ENCODE measurements around the gene CDKAL1. TPM values are rescaled to one million over a fixed set of nuclear protein-coding genes. Genes with fewer than 3 reads are reported as not detected.

The CDKAL1 gene
- total and polyA plus RNA-seq, 9 of the 15 experiments (the other 6 are each of a cell fraction or from before 2014, with no cell fraction given): 11.2 to 36.3 (median 20.1) TPM

GRCh38 chr6:20571261-20571660, 37.0 kb downstream of the CDKAL1 start:
- H3K9me1 ChIP-seq (ENCODE audit: control insufficient read depth, insufficient read depth, low read length): no peaks in the 10 kb centered on the region
- no peaks in the 10 kb centered on the region for H3K9me3 ChIP-seq (replicated peaks; ENCODE audit: control insufficient read depth, insufficient read depth, low read depth, low read length)
- ChIA-PET CTCF (ENCODE audit: low intra/inter-chr PET ratio) (no interaction called here), POLR2A (no interaction called here)
- H3K27me3 ChIP-seq (ENCODE audit: control insufficient read depth in 2 of 2, insufficient read depth in 2 of 2, low read length in 2 of 2): no peaks in the 10 kb centered on the region
- intact Hi-C loops (cut with micrococcal nuclease) (loop anchor here (10.0 kb wide), 1 partner anchor 274 kb away; no protein-coding TSS in a partner anchor), in situ Hi-C loops (cut with MboI) (no loop called here)
- peaks cover 24% of the 10 kb centered on the region for H4K20me1 ChIP-seq (replicated peaks; ENCODE audit: control insufficient read depth, insufficient read depth, low read length)
- BruUV-seq (replicated peaks): no TSS peak
- H3K27ac ChIP-seq (ENCODE audit: extremely low read depth, low read depth, low read length): no peak overlapping the region
- H2AFZ ChIP-seq (ENCODE audit: low read depth, low read length): no peak overlapping the region
- no peak; the same call in 2 of the 3 replicates for ATAC-seq
- H3K4me3 ChIP-seq: no peak overlapping the region
- H3K79me2 ChIP-seq (ENCODE audit: control insufficient read depth, insufficient read depth, low read length): peaks cover 2% of the 10 kb centered on the region; the same call in 1 of the 3 replicates
- DNase-seq (ENCODE audit: extremely low read depth in 1 of 4, low spot score in 3 of 4): peak in 1 of 4 experiments; percentile 21
- H3K4me2 ChIP-seq (ENCODE audit: insufficient read depth, low read length): no peak overlapping the region
- peaks cover 4% of the 10 kb centered on the region; the same call in 2 of the 3 replicates for H3K36me3 ChIP-seq (ENCODE audit: control insufficient read depth, insufficient read depth, low read length)
- H3K9ac ChIP-seq (ENCODE audit: insufficient read depth in 1 of 2, low read depth in 2 of 2, low read length in 2 of 2): no peak overlapping the region
- FAIRE-seq: no peak
- H3K4me1 ChIP-seq (replicated peaks in 1 of 2; ENCODE audit: control insufficient read depth in 2 of 2, insufficient read depth in 2 of 2, low read length in 2 of 2): peaks cover 0 to 14% of the 10 kb centered on the region in 2 experiments; a peak in 3 of 5 replicates
- TF ChIP-seq NCOA6 (IDR thresholded peaks at IDR 0.05): no peak
- TF ChIP-seq, protein P1, sequence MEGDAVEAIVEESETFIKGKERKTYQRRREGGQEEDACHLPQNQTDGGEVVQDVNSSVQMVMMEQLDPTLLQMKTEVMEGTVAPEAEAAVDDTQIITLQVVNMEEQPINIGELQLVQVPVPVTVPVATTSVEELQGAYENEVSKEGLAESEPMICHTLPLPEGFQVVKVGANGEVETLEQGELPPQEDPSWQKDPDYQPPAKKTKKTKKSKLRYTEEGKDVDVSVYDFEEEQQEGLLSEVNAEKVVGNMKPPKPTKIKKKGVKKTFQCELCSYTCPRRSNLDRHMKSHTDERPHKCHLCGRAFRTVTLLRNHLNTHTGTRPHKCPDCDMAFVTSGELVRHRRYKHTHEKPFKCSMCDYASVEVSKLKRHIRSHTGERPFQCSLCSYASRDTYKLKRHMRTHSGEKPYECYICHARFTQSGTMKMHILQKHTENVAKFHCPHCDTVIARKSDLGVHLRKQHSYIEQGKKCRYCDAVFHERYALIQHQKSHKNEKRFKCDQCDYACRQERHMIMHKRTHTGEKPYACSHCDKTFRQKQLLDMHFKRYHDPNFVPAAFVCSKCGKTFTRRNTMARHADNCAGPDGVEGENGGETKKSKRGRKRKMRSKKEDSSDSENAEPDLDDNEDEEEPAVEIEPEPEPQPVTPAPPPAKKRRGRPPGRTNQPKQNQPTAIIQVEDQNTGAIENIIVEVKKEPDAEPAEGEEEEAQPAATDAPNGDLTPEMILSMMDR (IDR thresholded peaks at IDR 0.05 in 2 of 3, conservative IDR thresholded peaks at IDR 0.05 in 1 of 3; ENCODE audit: insufficient read depth in 2 of 3, low read depth in 1 of 3, low read length in 3 of 3): no peak
- no peak for TF ChIP-seq HDAC6 (IDR thresholded peaks at IDR 0.05; ENCODE audit: low read depth, low read length)
- TF ChIP-seq ARID4B (CRISPR knock-in tag; IDR thresholded peaks at IDR 0.05): no peak
- no peak for TF ChIP-seq CEBPG (CRISPR knock-in tag; IDR thresholded peaks at IDR 0.05)
- no peak for TF ChIP-seq CEBPG (tag; conservative IDR thresholded peaks at IDR 0.05 in 1 of 2, IDR thresholded peaks at IDR 0.05 in 1 of 2)

Data from K562 (cell line).